ENCODE measurements around the gene AIRE.
"Not testable (repeated sequence)": the region's sequence is repeated elsewhere in the genome, so short reads cannot be mapped to it uniquely, and the experiment has no call there.

- TF ChIP-seq, protein P1, sequence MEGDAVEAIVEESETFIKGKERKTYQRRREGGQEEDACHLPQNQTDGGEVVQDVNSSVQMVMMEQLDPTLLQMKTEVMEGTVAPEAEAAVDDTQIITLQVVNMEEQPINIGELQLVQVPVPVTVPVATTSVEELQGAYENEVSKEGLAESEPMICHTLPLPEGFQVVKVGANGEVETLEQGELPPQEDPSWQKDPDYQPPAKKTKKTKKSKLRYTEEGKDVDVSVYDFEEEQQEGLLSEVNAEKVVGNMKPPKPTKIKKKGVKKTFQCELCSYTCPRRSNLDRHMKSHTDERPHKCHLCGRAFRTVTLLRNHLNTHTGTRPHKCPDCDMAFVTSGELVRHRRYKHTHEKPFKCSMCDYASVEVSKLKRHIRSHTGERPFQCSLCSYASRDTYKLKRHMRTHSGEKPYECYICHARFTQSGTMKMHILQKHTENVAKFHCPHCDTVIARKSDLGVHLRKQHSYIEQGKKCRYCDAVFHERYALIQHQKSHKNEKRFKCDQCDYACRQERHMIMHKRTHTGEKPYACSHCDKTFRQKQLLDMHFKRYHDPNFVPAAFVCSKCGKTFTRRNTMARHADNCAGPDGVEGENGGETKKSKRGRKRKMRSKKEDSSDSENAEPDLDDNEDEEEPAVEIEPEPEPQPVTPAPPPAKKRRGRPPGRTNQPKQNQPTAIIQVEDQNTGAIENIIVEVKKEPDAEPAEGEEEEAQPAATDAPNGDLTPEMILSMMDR (conservative IDR thresholded peaks at IDR 0.05 in 1 of 2, IDR thresholded peaks at IDR 0.05 in 1 of 2; ENCODE audit: low read depth in 1 of 2, low read length in 2 of 2), result not testable (repeated sequence)
- TF ChIP-seq EZH2 (IDR thresholded peaks at IDR 0.05; ENCODE audit: low read length, missing control alignments), result not testable (repeated sequence)
These were observed 44.4 kb upstream of the AIRE start for GRCh38 chr21:44241281-44241680.

Data from fibroblast of lung (primary cell).